CD8-positive, alpha-beta memory T cell (primary cell): Measurements from ENCODE around the gene RINL. TPM values are rescaled to one million over a fixed set of nuclear protein-coding genes. Genes with fewer than 3 reads are reported as not detected.

ENCODE experiments used
- CTCF ChIA-PET: fragments of 350-600 bp; sonication (Branson Sonifier 250); formaldehyde crosslinking; loops from one replicate; lab custom pipeline; 2021; ENCODE audit warnings: antibody characterized with exemption; lab: Charles Lee
- POLR2A ChIA-PET: fragments of 350-600 bp; sonication (Branson Sonifier 250); formaldehyde crosslinking; loops from one replicate; lab custom pipeline; 2021; ENCODE audit warnings: antibody characterized with exemption; lab: Charles Lee
- DNase-seq, 5 donors: peaks; one replicate each; pipeline versions ENCODE4 v3.0.0 to v3.0.0-alpha.2; 2020 to 2022; ENCODE audit warnings: mixed read lengths in 1 of 5
- H3K27ac ChIP-seq: one replicate; pipeline ENCODE4 v1.7.0; 2013; ENCODE audit warnings: low read depth, mild to moderate bottlenecking, low read length, moderate library complexity
- H3K27me3 ChIP-seq: 2 replicates; pipeline ENCODE4 v1.7.0; 2013; ENCODE audit warnings: low read length, mild to moderate bottlenecking; ENCODE audit not compliant: insufficient read depth, poor library complexity, severe bottlenecking
- H3K36me3 ChIP-seq: 2 replicates; pipeline ENCODE4 v1.7.0; 2013; ENCODE audit warnings: mild to moderate bottlenecking, low read length, moderate library complexity; ENCODE audit not compliant: insufficient read depth
- H3K4me1 ChIP-seq: 2 replicates; pipeline ENCODE4 v1.7.0; 2013; ENCODE audit warnings: mild to moderate bottlenecking, low read length, moderate library complexity; ENCODE audit not compliant: insufficient read depth
- H3K4me3 ChIP-seq: 2 replicates; pipeline ENCODE4 v1.7.0; 2013; ENCODE audit warnings: mild to moderate bottlenecking, low read length
- H3K9me3 ChIP-seq: 2 replicates; pipeline ENCODE4 v1.7.0; 2013; ENCODE audit warnings: mild to moderate bottlenecking, low read length
- H3K27ac Mint-ChIP-seq, 8 donors: one replicate each; pipeline ENCODE4 v1.8.0; 2020 to 2021; ENCODE audit warnings: mixed read lengths in 8 of 8, mild to moderate bottlenecking in 6 of 8, inconsistent platforms in 3 of 8, moderate library complexity in 3 of 8
- H3K27me3 Mint-ChIP-seq, 2 donors: one replicate each; pipeline ENCODE4 v1.8.0; 2020 to 2021; ENCODE audit warnings: mixed read lengths in 2 of 2, mild to moderate bottlenecking in 1 of 2, moderate library complexity in 1 of 2
- H3K36me3 Mint-ChIP-seq, 3 donors: one replicate each; pipeline ENCODE4 v1.8.0; 2020 to 2021; ENCODE audit warnings: mixed read lengths in 3 of 3, inconsistent platforms in 1 of 3, mild to moderate bottlenecking in 1 of 3
- H3K4me1 Mint-ChIP-seq, 3 donors: one replicate each; pipeline ENCODE4 v1.8.0; 2020 to 2021; ENCODE audit warnings: mixed read lengths in 3 of 3, inconsistent platforms in 1 of 3, mild to moderate bottlenecking in 1 of 3
- H3K4me3 Mint-ChIP-seq, 7 donors: one replicate each; pipeline ENCODE4 v1.8.0; 2020 to 2021; ENCODE audit warnings: mixed read lengths in 7 of 7, mild to moderate bottlenecking in 6 of 7, moderate library complexity in 4 of 7, inconsistent platforms in 2 of 7
- H3K9me3 Mint-ChIP-seq, 5 donors: one replicate each; pipeline ENCODE4 v1.8.0; 2020 to 2022; ENCODE audit warnings: mixed read lengths in 5 of 5, mild to moderate bottlenecking in 3 of 5, moderate library complexity in 2 of 5, inconsistent platforms in 1 of 5
- polyA plus RNA-seq: library from polyadenylated mRNA; unstranded; fragments of 300-500 nt; fragmentation: Illumina TruSeq; gene quantifications from one replicate; pipeline ENCODE4 v1.2.3, GENCODE V29; 2021
- total RNA-seq, 2 experiments: library from RNA; stranded (reverse); gene quantifications; one replicate each; pipeline ENCODE4 v1.2.3, GENCODE V29; 2021

The RINL gene
- total and polyA plus RNA-seq, 3 experiments from 2014 or later: 42.6 to 85.4 (median 82.3) TPM

DNA sequence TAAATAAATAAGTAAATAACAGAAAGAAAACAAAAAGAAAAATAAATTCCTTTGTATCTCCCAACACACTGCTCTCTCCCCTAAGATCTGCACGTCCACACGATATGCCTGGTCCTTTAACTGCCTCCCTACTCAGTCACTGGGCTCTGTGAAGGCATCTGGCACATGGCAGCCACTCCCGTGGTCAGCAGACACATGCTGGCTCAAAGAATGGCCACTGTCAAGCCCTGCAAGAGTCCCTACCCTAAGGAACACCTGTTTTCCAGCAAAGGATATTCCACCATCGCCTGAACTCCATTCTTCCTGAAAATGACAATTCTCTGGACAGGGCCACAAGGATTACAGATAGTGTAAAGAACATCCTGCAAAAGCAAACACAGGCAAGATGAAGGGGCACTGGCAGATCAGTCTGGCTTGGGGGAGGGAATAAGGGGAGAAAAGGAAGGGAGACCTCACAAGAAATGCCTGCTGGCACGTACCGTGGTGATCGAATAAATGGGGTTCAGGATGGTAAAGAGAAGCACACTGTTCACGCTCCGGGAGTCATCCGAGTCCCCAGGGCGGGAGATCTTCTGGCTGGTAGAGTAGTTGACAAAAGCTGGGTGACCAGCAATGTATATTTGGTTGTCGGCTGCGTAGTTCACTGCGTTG is 32.6 kb downstream of the RINL start:
- ChIA-PET CTCF (no interaction called here), POLR2A (interaction anchor here (1.4 kb wide), 1 partner anchor 21 kb away, joined by 7 read pairs; no protein-coding TSS in a partner anchor)
- peak overlapping the region in 7 of 8 donors; percentile 40 to 95 (median 87) for H3K27ac Mint-ChIP-seq
- peaks cover 30 to 86% (median 39%) of the 10 kb centered on the region in 3 donors for H3K36me3 Mint-ChIP-seq
- H3K9me3 Mint-ChIP-seq: peaks cover 0 to 4% (median 2%) of the 10 kb centered on the region in 5 donors
- peaks cover 73 to 83% (median 81%) of the 10 kb centered on the region in 3 donors for H3K4me1 Mint-ChIP-seq
- no peak for DNase-seq
- Histone ChIP-seq H3K4me1 (peaks cover 85% of the 10 kb centered on the region), H3K4me3 (no peak overlapping the region), H3K27ac (no peak overlapping the region), H3K9me3 (no peaks in the 10 kb centered on the region), H3K36me3 (peaks cover 75% of the 10 kb centered on the region), H3K27me3 (no peaks in the 10 kb centered on the region)
- peaks cover 0 to 14% of the 10 kb centered on the region in 2 donors for H3K27me3 Mint-ChIP-seq
- peak overlapping the region in 6 of 7 donors; percentile 12 to 70 (median 38) for H3K4me3 Mint-ChIP-seq

- Histone ChIP-seq H3K4me1 (peaks cover 86% of the 10 kb centered on the region), H3K36me3 (peaks cover 86% of the 10 kb centered on the region), H3K9me3 (no peaks in the 10 kb centered on the region), H3K4me3 (no peak overlapping the region), H3K27ac (no peak overlapping the region), H3K27me3 (no peaks in the 10 kb centered on the region)
- Mint-ChIP-seq H3K36me3 (peaks cover 34 to 95% (median 39%) of the 10 kb centered on the region in 3 donors), H3K4me3 (peak overlapping the region; percentile 20 to 76 (median 45)), H3K27me3 (peaks cover 0 to 10% of the 10 kb centered on the region in 2 donors), H3K4me1 (peaks cover 78 to 88% (median 81%) of the 10 kb centered on the region in 3 donors), H3K9me3 (peaks cover 0 to 4% (median 2%) of the 10 kb centered on the region in 5 donors), H3K27ac (peak overlapping the region; percentile 62 to 95 (median 86))
- POLR2A ChIA-PET: interaction anchor here (0.6 to 1.4 kb wide), 4 partner anchors 12 to 1116 kb away, joined by 3 to 7 read pairs (median 4); partner anchors contain the start of genes ACTN4 and ECH1
- CTCF ChIA-PET: interaction anchor here (1.2 kb wide), 3 partner anchors 13 to 209 kb away, joined by 3 to 5 read pairs (median 3); no protein-coding TSS in a partner anchor
- no peak for DNase-seq
Observed at GRCh38 chr19:38844093-38844686, 33.9 kb downstream of the RINL start.

DNA sequence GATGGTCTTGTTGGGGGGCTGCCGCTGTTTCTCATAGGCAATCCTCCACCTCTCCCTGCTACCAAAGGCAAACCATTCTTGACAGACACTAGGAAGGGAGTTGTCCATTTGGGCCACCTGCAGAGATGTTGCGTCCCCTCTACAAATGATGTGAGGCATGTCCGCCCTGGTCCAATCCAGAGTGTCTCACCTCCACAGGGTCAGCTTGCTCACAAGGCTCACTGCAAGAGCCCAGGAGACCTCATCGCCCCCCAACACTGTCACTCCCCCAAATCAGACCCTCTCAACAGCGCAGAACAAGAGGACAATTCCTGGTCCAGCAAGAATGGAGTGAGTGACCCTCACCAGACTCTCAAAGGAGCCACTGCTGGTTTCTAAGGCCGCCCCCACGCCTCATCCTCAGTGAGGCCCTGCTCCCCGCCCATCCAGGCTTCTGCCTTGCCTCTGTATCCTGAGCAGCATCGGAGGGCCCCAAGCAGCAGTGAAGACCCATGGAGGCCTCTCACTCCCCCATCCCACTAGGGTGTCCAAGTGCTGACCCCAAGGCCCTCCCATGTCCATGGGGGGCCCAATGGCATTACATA is 34.8 kb downstream of the RINL start:
- peaks cover 86% of the 10 kb centered on the region for H3K36me3 ChIP-seq
- CTCF ChIA-PET: interaction anchor here (1.2 to 1.8 kb wide), 4 partner anchors 20 to 440 kb away, joined by 5 to 9 read pairs (median 5); partner anchors contain the start of gene FAM98C
- Mint-ChIP-seq H3K4me1 (peaks cover 70 to 87% (median 72%) of the 10 kb centered on the region in 3 donors), H3K4me3 (peak overlapping the region; percentile 41 to 83 (median 73)), H3K27me3 (peaks cover 0 to 10% of the 10 kb centered on the region in 2 donors), H3K9me3 (peaks cover 0 to 4% (median 2%) of the 10 kb centered on the region in 5 donors), H3K36me3 (peaks cover 38 to 95% (median 39%) of the 10 kb centered on the region in 3 donors), H3K27ac (peak overlapping the region; percentile 29 to 94 (median 87))
- H3K4me3 ChIP-seq: no peak overlapping the region
- no peak for DNase-seq
- no peak overlapping the region for H3K27ac ChIP-seq
- POLR2A ChIA-PET: interaction anchor here (1.7 kb wide), 1 partner anchor 11 kb away, joined by 24 read pairs; the partner anchor contains the start of gene ECH1
- H3K9me3 ChIP-seq: no peaks in the 10 kb centered on the region
- no peaks in the 10 kb centered on the region for H3K27me3 ChIP-seq
- peaks cover 78% of the 10 kb centered on the region for H3K4me1 ChIP-seq

GRCh38 chr19:38842439-38843174 is 35.5 kb downstream of the RINL start:
- peaks cover 63 to 80% (median 65%) of the 10 kb centered on the region in 3 donors for H3K4me1 Mint-ChIP-seq
- POLR2A ChIA-PET: interaction anchor here (0.6 to 1.7 kb wide), 9 partner anchors 8 to 132 kb away, joined by 3 to 24 read pairs (median 5); partner anchors contain the start of gene ECH1

DNA sequence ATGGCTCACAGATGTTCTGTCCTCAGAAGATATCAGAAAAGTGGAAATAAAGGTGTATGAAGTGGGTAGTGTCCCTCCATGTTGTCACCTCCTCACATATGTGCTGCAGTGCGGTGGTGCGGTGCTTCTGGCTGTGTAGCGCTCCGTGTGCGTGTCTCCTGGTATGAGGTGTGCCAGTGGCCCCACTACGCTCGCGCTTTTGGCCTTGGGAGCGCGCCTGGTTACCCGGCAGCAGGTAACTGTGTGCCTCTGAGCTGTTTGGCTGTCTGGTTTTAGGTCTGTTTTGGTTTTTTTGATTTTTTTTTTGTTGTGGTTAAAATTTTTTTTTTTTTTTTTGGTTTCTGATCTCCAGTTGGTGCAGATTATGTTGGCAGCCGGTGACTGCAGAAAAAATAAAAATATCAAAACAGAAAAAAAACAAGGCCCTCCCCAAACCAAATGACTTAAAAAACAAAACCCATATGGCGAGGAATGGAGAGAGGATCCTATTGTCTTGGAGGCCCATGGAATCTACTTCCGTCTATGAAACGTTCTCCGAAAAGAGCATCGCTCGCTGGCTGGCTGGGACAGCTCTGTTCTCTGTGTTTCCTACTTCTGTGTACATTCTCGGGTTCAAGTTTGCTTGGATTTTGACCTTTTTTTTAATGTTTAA is 36.2 kb downstream of the RINL start:
- peak; percentile 43 to 82 (median 63) for DNase-seq
- peak overlapping the region; percentile 70 to 91 (median 76) for H3K4me3 Mint-ChIP-seq
- ChIA-PET CTCF (interaction anchor here (0.9 to 1.8 kb wide), 11 partner anchors 10 to 439 kb away, joined by 4 to 11 read pairs (median 6); partner anchors contain the start of genes FAM98C, MRPS12, RINL and SARS2), POLR2A (interaction anchor here (0.5 to 1.7 kb wide), 13 partner anchors 9 to 542 kb away, joined by 3 to 24 read pairs (median 5); partner anchors contain the start of gene ECH1)
- H3K27me3 ChIP-seq: no peaks in the 10 kb centered on the region
- peaks cover 0 to 10% of the 10 kb centered on the region in 2 donors for H3K27me3 Mint-ChIP-seq
- no peak overlapping the region for H3K27ac ChIP-seq
- H3K4me1 ChIP-seq: peaks cover 64% of the 10 kb centered on the region
- peaks cover 56 to 73% (median 58%) of the 10 kb centered on the region in 3 donors for H3K4me1 Mint-ChIP-seq
- H3K4me3 ChIP-seq: peak overlapping the region; percentile 33
- H3K9me3 Mint-ChIP-seq: peaks cover 0 to 4% (median 2%) of the 10 kb centered on the region in 5 donors
- peak overlapping the region; percentile 84 to 95 (median 92) for H3K27ac Mint-ChIP-seq
- no peaks in the 10 kb centered on the region for H3K9me3 ChIP-seq
- peaks cover 88% of the 10 kb centered on the region for H3K36me3 ChIP-seq
- H3K36me3 Mint-ChIP-seq: peaks cover 38 to 95% (median 40%) of the 10 kb centered on the region in 3 donors

More at GRCh38 chr19:38842439-38843174, 35.5 kb downstream of the RINL start:
- Mint-ChIP-seq H3K36me3 (peaks cover 38 to 95% (median 38%) of the 10 kb centered on the region in 3 donors), H3K4me3 (peak overlapping the region; percentile 70 to 91 (median 76)), H3K27me3 (peaks cover 0 to 10% of the 10 kb centered on the region in 2 donors), H3K9me3 (peaks cover 0 to 4% (median 2%) of the 10 kb centered on the region in 5 donors), H3K27ac (peak overlapping the region; percentile 84 to 95 (median 92))
- Histone ChIP-seq H3K27ac (no peak overlapping the region), H3K4me1 (peaks cover 71% of the 10 kb centered on the region), H3K27me3 (no peaks in the 10 kb centered on the region), H3K9me3 (no peaks in the 10 kb centered on the region), H3K4me3 (peak overlapping the region; percentile 33), H3K36me3 (peaks cover 88% of the 10 kb centered on the region)
- CTCF ChIA-PET: interaction anchor here (0.9 to 1.8 kb wide), 11 partner anchors 10 to 439 kb away, joined by 4 to 11 read pairs (median 6); partner anchors contain the start of genes FAM98C, MRPS12, RINL and SARS2
- peak; percentile 36 to 84 (median 78) for DNase-seq

DNA sequence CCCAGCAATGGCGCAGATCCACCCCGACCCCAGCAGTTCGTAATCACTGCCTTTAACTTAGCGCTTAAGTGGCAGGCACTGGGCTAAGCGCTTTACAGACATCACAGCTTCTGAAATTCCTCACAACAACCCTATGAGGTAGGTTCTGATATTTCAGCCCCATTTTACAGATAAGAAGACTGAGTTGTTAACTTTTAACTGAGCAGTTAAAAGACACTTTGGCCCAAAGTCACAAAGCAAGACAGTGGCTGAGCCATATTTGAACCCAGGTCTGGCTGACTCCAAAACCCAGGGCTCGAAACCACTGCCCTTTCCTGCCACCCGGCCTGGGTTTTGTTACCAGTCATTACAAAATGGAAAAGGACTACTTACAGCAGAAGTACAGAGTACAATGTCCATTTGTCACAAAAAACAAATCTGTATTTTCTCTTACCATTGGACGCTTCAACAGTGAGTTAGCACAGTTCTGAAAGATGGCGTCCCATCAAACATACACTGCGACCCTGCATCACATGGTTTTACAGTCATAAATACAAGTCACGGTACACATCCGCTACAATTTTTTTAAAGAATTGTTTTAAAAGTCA is 36.8 kb downstream of the RINL start:
- peaks cover 86% of the 10 kb centered on the region for H3K36me3 ChIP-seq
- peaks cover 58% of the 10 kb centered on the region for H3K4me1 ChIP-seq
- Mint-ChIP-seq H3K36me3 (peaks cover 38 to 98% (median 44%) of the 10 kb centered on the region in 3 donors), H3K4me1 (peaks cover 53 to 69% (median 54%) of the 10 kb centered on the region in 3 donors), H3K27ac (peak overlapping the region; percentile 84 to 95 (median 92)), H3K27me3 (peaks cover 0 to 10% of the 10 kb centered on the region in 2 donors), H3K9me3 (peaks cover 0 to 4% (median 2%) of the 10 kb centered on the region in 5 donors), H3K4me3 (peak overlapping the region in 6 of 7 donors; percentile 45 to 83 (median 66))
- no peak overlapping the region for H3K4me3 ChIP-seq
- no peak for DNase-seq
- no peak overlapping the region for H3K27ac ChIP-seq
- no peaks in the 10 kb centered on the region for H3K27me3 ChIP-seq
- ChIA-PET CTCF (interaction anchor here (1.1 to 1.6 kb wide), 5 partner anchors 11 to 89 kb away, joined by 3 to 11 read pairs (median 8); partner anchors contain the start of genes MRPS12, RINL and SARS2), POLR2A (interaction anchor here (0.6 to 1.7 kb wide), 9 partner anchors 8 to 543 kb away, joined by 3 to 24 read pairs (median 5); partner anchors contain the start of gene ECH1)
- no peaks in the 10 kb centered on the region for H3K9me3 ChIP-seq
